Stimulated activated CD8-positive, alpha-beta memory T cell treated with anti-CD3 and anti-CD28 coated beads, Interleukin-4, amount 100 ng/mL, for 1 hour (primary cell): Measurements from ENCODE around the gene DPH3.

Experiments used
- DNase-seq, 2 donors: peaks; one replicate each; pipeline ENCODE4 v3.0.0-alpha.2; 2020; ENCODE audit warnings: low read depth in 2 of 2, low spot score in 1 of 2

DPH3 gene

GRCh38 chr3:16236856-16237393 is 27.8 kb downstream of the DPH3 start:
- DNase-seq = no peak

- DNase-seq = no peak
Measured at GRCh38 chr3:16236030-16236639, 28.6 kb downstream of the DPH3 start.

GRCh38 chr3:16234281-16234680 is 30.5 kb downstream of the DPH3 start:
- DNase-seq = no peak

GRCh38 chr3:16233806-16234205 is 30.9 kb downstream of the DPH3 start:
- DNase-seq = no peak

GRCh38 chr3:16231983-16232382 is 32.8 kb downstream of the DPH3 start:
- no peak for DNase-seq

- no peak for DNase-seq
Measured at GRCh38 chr3:16229681-16230080, 35.1 kb downstream of the DPH3 start.

GRCh38 chr3:16227566-16227965 is 37.2 kb downstream of the DPH3 start:
- DNase-seq = no peak

GRCh38 chr3:16224325-16224724 is 40.4 kb downstream of the DPH3 start:
- DNase-seq = no peak

GRCh38 chr3:16222547-16222946 is 42.2 kb downstream of the DPH3 start:
- no peak for DNase-seq

GRCh38 chr3:16221990-16222389 is 42.8 kb downstream of the DPH3 start:
- DNase-seq = no peak

GRCh38 chr3:16219777-16220176 is 45.0 kb downstream of the DPH3 start:
- DNase-seq = no peak

GRCh38 chr3:16216373-16216935 is 48.3 kb downstream of the DPH3 start:
- no peak for DNase-seq

- DNase-seq = no peak
Measured at GRCh38 chr3:16214366-16214765, 50.4 kb downstream of the DPH3 start.

- DNase-seq = no peak
Measured at GRCh38 chr3:16211176-16211904, 53.4 kb downstream of the DPH3 start.
